ENCODE measurements around the gene TACC3.
A peak's percentile ranks its signal among the peaks of the same experiment; 100 is the strongest.

Gene TACC3

DNA sequence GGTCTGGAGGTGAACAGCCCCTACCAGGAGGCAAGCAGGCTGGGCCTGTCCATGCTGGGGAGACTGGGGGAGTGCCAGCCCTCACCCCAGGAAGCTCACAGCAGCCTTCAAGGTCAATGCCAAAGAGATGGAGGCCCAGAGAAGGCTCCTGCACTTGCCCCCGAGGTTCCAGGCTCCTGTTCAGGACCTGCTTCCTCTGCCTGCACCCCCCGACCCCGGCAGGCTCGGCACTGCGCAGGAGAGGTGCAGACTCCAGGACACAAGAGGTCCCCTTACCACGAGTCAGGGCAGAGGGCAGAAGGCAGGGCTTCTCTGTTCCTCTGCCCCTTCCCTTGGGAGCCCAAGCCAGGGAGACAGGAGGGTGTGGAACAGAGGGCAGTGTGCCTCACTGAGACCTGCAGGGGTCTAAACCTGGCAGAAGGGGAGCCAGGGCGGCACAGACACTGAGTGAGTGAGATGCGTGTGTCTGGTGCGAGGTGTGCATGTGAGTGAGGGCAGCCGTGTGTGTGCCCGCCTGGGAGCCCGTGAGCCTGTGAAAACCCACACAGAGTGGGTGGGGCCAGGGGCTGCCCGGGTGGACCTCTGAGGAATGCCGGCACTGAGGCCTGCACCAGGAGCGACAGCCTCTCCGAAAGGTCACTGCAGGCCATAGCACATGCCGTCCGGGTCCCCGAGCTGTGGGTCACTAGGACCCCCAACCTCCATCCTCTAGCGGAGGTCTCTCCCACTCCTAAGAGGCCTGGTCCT lies 41.1 kb downstream of the TACC3 start:
- no peak for DNase-seq

DNA sequence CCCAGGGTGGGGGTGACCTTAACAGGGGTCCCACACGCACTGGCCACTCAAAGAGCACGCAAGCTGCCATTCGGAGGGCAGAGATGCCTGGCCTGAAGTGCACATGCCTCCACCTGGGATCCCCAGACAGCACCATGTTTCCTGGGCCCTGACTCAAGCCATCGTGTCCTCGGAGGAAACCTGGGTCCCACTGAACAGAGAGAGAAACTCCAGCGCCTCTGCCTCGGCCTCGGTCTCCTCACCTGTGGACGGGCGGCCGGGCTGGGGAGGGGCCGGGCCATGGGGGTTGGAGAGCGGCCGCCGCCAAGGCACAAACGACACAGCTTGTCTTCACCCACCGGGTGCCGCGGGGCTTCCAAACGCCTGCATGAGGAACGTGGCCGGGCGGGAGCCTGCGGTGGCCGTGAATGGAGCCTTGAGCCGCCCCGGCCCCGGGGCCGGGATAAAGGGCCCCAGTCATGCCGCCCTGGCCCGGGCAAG lies 41.8 kb downstream of the TACC3 start:
- no peak for DNase-seq

DNA sequence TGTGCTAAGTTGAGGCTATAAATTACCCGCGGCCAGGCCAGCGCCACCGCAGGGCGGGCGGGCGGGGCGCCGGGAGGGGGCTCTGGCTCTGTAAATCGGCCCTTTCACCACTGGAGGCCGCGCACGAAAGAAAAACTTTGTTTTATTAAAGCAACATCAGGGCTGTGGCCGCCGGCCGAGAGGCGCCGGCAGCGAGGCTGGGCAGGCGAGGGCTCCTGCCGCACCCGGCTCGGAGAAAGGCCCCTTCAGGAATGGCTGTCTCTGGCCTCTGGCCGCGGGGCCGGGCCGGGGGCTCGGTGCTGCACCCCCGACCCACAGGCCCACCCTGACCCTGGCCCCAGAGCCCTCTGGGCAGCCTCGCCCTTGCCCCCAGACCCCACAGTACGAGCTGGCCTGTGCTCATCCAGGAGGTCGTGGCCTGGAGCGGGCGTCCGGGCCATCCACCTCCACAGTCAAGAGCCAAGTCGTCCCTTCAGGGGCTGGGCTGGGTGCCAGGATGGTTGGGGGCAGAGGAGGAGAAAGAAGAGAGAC lies 42.3 kb downstream of the TACC3 start:
- DNase-seq = no peak

DNA sequence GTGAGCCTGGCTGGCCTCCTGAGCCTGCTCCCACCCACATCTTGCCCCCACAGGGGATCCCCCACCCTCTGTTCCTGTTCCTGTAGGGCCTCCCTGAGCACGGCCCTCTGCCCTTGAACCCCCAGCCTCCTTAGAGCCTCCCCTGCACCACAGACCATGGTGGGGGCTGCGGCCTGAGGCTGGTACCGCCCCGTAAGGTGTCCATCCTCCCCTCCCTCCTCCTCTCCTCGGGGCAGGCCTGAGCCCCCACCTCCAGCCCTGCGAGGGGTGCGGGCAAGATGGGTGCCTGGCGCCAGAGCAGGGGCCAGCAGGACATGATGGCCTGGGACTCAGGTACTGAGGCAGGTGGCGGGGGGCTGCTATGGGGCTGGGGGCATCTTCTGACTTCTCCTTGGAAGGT lies 43.3 kb downstream of the TACC3 start:
- DNase-seq = no peak

DNA sequence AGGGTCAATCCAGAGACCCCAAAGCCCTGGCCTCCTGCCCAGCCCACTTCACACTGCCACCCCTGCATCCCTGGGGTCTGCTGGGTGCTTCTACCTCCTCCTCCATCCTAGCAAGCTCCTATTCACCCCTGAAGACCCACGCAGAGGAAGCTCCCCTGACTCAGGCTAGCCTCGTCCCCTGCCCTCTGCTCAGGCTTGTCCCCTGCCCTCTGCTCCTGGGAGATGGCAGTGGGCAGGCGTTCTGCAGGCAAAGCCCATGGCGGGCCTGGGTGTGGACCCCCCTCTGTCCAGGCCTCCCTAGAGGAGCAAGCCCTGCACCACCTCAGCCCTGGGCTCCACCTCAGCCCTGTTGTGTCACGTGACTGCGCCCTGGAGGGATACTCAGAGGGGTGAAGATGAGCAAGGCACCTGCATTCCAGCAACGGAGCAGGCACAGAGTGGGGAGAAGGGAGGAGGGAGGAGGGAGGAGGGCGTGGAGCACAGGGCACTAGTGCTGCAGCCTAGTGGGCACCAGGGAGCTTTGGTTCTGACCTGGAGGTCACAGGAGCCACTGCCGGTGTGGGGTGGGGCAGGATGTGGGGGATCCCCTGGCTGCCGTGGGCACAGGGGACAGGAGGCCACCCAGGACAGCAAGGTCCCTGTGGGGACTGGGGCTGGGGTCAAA lies 44.2 kb downstream of the TACC3 start:
- no peak for DNase-seq

DNA sequence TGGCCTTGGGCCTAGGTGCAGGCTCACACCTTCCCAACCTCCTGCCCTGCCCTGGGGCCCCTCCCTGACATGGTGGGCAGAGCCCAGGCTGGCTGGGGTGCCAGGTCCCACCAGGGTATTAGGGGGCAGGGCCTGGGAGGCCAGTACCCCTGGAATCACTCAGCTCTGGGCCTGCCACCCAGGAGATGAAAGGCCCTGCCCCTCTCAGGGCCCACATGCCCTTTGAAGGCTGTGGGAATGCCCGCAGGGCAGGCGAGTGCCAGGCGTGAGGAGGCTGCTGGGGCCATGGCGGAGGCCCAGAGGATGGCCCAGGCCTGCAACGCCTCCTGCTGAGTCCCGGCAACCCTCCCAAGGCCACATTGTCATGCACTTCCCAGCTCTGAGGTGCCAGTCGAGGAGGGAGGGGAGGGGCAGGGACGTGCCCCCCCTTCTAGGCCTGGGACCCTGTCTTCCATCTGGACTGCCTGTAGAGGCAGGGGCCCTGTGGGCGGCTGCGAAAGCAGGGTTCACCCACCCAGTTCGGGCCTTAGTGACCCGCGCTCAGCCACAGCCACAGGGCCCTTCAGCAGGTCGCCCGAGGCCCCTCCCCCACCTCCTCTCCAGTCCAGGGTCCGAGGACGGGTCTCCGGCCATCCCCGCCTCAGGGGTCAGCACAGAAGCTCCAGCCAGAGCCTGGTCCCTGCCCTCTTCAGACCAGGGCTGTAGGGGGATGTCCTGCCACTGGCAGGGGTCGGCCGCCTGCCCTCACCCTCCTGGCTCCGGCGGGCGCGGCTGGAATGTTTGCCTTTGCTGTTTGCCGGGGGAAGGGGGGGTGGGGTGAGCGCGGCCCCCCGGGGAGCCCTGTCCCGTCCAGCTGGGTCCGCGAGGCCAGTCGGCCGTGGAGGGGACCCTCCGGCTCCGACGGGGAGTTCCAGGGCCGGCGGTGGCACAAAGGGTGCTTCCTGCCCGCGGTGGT lies 45.1 kb downstream of the TACC3 start:
- DNase-seq = no peak

DNA sequence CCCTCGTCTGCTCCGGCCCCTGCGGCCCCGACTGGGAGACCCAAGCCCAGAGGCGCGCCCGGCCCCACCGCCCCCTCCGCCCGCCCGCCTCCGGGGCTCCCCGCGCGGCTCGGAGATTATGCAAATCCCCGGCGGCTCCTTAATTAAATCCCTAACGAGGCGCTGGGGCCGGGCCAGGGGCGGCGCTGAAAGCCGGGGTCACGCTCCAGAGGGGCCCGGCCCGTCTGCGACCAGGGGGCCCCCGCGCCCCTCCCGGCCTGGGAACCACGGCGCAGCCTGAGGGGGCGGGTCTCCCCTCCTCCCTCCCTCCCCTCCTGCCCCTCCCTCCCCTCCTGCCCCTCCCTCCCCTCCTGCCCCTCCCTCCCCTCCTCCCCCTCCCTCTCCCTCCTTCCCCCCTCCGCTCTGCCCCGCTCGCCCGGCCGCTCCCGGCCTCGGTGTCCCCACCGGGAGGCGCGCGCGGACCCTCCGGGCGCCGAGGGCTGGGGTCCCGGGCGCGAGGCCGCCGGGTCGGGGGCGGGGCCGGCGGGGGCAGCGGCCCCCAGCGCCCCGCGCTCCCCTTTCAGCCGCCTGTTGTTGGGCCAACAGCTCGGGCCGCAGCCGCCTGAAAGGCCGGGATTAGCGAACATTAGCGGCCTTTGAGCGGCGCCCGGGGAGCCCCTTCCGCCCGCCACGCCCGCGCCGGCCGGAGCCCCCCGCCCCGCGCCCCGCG lies 45.9 kb downstream of the TACC3 start:
- DNase-seq = peak in 1 of 2 experiments; percentile 8

DNA sequence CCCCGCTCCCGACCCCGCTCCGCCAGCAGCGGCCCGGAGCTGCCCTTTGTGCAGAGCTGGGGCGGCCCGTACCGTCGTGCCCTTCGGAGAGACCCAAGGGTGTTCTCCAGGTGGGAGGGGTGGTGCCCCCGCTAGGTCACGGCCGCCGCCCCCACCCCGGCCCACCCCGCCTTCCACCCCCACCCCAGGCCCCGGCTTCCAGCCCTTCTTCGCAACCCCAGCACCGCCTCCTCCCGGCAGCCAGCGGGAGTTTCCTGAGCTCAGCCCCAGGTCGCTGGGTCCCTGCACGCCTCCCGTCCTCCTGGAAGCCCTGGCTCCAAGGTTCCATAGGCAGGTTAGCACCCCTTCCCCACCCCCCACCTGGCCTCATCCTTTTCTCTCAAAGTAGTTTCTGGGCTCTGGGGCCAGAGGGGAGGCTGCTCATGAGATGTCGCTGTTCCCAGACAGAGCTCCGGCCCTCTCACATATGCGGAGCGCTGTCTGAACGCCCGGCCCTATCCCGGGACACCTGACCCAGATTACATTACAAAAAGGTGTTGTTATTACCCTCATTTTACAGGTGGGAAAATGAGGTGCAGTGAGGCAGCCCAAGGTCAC lies 46.5 kb downstream of the TACC3 start:
- peak in 1 of 2 experiments; percentile 17 for DNase-seq

DNA sequence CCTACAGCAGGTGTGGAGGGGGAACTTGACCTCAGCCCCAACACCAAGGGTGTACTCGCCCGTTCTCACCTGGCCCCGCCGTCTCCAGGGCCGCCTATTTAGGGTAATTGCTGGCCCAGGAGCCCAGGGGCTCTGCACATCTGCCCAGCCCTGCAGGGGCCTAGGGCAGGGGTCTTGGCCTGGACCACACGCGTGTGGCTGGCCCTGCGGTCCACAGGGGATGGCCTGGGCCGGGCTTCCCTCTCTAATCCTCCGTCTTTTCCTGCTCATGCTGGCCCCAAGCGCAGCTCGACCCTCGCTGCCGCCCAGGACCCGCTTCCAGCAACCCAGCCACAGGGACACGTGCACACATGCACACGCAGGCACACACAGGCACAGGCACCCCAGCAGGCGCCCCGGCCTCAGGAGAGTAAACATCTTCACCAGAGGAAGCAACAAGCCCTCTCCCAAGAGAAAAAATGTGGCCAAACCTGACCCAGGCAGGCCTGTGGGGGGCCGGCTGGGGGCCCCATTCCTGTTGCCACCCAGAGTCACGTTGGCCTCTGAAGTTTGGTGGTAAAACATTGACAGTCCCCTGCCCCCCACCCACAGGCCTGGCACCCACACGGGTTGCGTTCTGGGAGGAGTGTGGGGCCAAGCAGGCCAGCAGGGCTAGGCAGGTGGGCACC lies 47.2 kb downstream of the TACC3 start:
- DNase-seq = no peak

DNA sequence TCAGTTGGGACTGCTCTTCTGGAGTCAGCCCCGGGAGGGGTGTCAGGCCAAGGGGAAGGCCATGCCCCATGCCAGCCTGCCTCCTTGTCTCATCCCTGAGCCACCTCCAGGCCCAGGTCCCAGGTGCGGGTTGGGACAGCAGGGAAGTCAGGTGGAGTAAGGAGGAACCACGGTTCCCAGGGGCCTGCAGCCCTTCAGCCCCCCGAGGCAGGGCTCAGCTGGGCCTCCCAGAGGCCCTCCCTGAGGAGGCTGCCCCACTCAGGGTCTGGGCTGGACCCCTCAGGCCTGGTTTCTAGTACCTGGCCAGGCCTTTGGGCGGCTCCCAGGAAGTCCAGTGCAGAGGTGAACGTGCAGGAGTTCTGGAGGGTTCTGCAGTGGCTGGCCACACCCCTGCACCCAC lies 48.4 kb downstream of the TACC3 start:
- DNase-seq = no peak

DNA sequence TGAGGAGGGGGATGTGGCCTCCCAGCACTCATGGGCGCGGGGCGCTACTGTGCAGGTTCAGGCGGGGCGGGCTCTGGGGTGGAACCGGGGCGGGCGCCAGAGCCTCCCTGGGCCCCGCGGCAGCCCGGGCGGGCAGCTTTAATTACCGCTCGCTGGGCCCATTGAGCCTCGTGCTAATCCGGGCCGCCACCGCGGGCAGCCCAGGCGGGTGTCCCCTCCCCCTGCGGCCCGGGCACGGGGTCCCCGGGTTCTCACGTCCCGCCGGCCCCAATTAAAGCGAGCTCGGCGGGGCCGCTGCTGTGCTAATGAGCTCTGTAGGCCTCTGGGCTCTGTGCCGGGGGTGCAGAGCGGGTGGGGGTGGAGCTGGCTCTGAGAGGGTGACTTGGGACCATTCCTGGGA lies 48.9 kb downstream of the TACC3 start:
- no peak for DNase-seq

DNA sequence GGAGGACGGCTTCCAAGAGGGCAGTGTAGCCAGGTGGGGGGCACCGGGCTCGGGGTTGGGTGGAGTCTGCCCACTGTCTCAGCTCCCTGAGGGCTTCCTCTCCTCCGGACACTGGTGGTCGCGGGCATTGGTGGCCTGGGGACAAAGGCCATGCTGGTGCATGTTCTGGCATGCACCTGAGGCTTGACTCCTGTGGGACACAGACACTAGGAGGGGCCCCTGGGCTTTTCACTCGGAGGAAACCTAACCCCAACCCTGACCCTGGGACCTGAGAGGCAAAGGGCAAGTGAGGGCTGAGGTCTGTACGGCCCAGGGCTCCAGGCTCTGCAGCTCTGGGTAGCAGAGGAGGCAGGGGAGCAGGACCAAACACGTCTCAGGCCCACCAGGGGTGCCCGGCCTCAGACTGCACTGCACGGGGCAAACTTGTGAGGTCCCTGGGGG lies 49.5 kb downstream of the TACC3 start:
- DNase-seq = no peak

DNA sequence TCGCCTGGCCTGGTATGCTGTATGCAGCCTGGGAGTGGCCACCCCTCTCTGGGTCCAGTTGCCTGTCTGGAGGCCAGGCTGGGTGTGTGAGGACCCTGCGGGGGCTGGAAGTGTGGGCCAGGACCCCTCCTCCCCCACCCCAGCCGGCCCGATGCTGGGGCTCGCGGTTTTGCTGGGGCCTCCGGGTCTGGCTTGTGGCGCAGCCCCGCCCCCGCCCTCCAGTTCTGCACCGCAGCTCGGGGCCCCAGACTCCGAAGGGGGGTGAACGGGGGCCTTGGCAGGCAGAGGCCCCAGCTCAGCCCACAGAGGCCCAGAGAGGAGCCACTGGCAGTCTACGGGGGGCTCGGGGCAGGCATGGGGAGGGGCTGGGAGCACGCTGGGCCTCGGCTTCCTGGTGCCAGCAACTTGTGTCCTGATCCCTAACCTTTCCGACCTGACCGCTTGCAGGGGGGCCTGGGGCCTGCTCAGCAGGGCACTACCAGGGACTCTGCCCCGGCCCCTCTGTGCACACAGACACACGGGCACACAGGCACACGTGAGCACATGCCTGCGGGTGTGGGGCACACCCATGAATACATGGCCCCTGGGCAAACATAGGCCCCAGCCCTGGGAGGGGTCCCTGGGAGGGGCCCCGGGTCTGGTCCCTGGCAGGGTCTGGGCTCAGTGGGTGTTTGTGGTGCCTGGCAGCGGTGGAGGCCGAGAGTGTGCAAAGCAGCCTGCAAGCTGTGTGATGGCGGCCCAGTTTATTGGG lies 50.4 kb downstream of the TACC3 start:
- DNase-seq = no peak

DNA sequence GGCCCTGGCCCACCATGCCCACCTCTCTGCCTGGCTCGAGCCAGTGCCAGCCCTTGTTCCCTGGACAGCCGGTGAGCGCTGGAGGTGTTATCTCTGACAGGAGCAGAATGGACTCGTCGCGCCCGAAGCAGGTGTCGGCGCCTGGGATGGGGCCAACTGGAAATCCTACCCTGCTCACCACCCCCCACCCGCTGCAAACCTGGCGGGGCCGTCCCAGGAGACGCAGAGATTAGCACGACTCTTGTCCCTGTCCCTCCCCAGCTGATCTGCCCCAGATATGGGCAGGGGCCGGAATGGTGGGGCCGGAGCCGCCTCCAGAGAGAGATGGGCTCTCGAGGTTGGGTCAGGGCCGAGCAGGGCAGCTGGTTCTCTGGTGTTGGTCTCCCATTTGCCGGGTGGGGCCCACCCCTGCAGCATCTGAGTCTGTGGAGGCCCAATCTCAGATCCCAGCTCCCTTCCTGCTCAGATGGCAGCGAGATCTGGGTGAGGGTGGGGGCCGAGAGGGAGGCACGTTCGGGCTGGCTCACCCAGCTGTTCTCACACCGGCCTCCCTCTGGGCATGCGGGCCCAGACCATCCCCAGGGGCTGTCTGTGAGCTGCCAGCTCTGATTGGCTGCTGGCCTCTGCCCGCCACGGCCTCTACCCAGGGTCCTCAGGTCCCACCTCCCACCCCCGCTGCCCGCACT lies 51.7 kb downstream of the TACC3 start:
- DNase-seq = peak; percentile 30 to 40

DNA sequence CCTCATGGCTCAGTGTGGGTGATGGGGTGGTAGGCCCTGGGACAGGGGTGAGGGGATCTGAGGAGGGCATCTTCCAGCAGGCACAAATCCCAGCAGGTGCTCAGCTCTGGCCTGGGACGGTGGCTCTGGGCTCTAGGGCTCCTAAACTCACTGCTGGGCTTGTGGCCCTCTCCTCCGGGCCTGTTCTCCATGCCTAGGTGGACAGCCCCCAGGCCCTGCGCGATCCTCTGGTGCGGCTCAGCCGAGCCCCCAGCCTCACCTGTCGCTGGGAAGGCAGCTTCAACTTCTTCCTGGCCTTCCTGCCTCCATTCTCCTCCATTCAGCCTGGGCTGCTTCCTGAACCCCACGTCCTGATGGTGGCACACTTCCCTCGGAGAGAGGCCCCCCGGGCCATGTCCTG lies 52.4 kb downstream of the TACC3 start:
- DNase-seq = no peak

DNA sequence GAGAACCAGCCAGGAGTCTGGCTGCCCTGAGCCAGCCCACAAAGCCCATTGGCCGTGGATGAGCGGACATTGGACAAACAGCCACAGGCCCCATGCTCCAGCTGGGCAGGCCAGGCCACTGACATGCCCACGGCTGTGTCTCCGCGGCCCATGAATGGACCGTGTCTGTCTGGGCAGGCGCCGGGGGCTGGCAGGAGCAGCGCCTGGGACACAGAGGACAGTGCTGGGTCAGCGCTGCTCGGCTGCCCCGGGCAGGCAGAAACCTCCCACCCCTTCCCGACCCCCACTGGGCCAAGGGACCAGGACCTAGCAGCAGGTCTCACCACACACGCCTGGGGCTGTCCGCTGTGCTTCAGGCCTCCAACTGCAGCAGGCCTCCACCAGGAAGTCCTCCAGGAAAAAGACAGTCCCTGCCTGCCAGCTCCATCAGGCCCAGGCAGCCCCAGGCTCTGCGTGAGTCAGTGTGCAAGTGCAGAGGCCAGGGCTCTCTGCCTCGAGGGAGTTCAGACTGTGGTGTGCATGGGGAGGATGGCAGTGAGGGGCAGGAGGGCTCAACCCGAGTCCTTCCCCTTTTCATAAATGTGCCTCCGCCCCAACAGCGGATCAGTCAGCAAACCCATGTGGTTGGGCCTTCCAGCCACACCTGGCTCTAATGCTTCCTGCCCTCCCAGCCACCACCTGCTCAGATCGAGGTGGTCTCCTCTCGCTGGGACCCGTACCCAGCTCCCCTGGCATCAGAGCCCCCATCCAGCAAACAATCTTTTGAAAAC lies 54.6 kb downstream of the TACC3 start:
- no peak for DNase-seq

DNA sequence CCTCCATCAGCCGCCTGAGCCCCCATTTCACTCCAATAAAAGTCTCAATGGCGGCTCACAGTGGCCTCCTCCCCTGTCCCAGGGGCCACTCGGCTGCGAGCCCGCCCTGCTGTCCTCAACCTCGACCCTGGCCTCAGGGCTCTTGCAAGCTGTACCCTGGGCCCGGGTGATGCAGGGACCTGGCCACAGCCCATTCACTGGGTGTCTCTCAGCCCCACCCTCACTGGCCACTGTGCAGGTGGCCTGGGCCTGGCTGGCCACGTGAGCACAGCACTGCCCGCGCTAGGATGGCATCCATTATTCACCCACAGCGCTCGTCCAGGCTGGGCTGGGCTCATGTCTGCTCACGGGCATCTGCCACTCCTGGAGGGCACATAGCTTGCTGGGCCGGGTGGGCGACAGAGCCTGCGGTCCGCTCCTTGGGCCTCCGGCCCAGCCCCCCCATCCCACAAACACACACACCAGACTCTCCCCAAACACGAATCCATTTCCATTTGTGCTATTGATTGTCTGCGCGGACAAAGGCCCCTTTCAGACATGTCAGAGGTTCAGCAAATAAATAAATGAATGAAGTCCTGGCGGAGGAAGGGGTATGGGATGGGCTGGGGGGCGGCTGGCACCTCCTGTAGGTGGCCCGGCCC lies 55.3 kb downstream of the TACC3 start:
- DNase-seq = no peak

DNA sequence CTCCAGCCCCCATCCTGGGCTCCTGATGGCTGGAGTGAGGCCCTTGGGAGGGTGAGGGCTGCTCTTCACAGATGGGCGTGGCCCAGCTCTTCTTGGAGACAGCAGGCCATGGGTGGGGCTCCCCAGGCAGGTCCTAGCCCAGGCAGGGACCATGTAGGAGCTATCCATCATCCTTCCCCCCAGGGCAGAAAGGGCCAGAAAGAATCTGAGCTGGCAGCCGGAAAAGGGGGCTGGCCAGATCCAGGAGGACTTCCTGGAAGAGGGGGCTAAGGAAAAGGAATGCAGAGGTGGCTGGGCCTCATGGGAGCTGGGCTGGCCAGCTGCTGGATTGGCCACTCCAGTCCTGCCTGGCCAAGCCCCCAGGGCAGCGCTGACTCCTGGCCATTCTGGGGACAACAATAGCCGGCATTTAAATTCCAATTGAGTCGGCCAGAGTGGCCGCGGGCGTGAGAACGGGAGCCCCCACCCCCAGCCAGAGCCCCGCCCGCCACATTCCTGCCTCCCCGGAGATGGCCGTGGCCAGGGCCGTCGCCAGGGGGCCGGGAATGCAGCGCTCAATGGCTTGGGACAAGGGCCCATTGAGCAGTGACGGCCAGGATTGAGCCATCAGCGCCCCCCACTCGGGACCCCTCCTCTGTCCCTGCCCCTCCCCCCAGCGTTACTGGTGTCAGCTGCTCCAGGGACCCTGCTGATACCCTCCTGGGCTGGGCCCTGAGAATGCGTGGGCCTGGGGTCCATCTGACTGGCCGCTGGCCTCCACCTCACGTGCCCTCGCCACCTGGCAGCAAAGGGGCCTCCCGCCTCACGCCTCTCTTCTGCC lies 56.7 kb downstream of the TACC3 start:
- no peak for DNase-seq
